GM21515 (cell line): ENCODE results near the gene MAST3.

ENCODE experiments used
- ATAC-seq: cut with Tn5 transposase; IDR thresholded peaks from one replicate; pipeline ENCODE4 v1.9.1; 2021; ENCODE audit not compliant: unreplicated experiment

MAST3 gene

GRCh38 chr19:18174983-18175382 lies 77.4 kb downstream of the MAST3 start:
- no peak for ATAC-seq

GRCh38 chr19:18176367-18177310 lies 79.1 kb downstream of the MAST3 start:
- no peak for ATAC-seq

- no peak for ATAC-seq
Measured at GRCh38 chr19:18179957-18180356, 82.4 kb downstream of the MAST3 start.

- ATAC-seq = no peak
Measured at GRCh38 chr19:18183529-18183928, 86.0 kb downstream of the MAST3 start.

GRCh38 chr19:18185538-18185937 lies 88.0 kb downstream of the MAST3 start:
- ATAC-seq = no peak

- ATAC-seq = no peak
Measured at GRCh38 chr19:18190278-18190677, 92.7 kb downstream of the MAST3 start.

GRCh38 chr19:18191640-18192062 lies 94.1 kb downstream of the MAST3 start:
- ATAC-seq = no peak

- peak; percentile 75 for ATAC-seq
Measured at GRCh38 chr19:18192673-18193387, 95.3 kb downstream of the MAST3 start, which contains the start of gene MPV17L2. Gene MPV17L2, plus strand, starts transcription at chr19:18193218. Its CDS starts 64 bp downstream, at chr19:18193282.

- no peak for ATAC-seq
Measured at GRCh38 chr19:18193388-18194180, 96.0 kb downstream of the MAST3 start.

- no peak for ATAC-seq
Measured at GRCh38 chr19:18194181-18194530, 96.6 kb downstream of the MAST3 start.

- ATAC-seq = no peak
Measured at GRCh38 chr19:18194554-18195238, 97.1 kb downstream of the MAST3 start.

- no peak for ATAC-seq
Measured at GRCh38 chr19:18196511-18196845, 98.9 kb downstream of the MAST3 start.

GRCh38 chr19:18197306-18197705 lies 99.7 kb downstream of the MAST3 start:
- no peak for ATAC-seq

GRCh38 chr19:18197941-18198340 lies 100.4 kb downstream of the MAST3 start:
- no peak for ATAC-seq

GRCh38 chr19:18198374-18198773 lies 100.8 kb downstream of the MAST3 start:
- ATAC-seq = no peak
